ENCODE data around the gene CTIF. TPM values are rescaled to one million over a fixed set of nuclear protein-coding genes. Genes with fewer than 3 reads are reported as not detected.
A peak's percentile ranks its signal among the peaks of the same experiment; 100 is the strongest.

CTIF gene
- total RNA-seq = 100 to 1,000 TPM in 1 of 4 donors, 10 to 100 TPM in 3; 16.6 to 116 (median 34.5) TPM

DNA sequence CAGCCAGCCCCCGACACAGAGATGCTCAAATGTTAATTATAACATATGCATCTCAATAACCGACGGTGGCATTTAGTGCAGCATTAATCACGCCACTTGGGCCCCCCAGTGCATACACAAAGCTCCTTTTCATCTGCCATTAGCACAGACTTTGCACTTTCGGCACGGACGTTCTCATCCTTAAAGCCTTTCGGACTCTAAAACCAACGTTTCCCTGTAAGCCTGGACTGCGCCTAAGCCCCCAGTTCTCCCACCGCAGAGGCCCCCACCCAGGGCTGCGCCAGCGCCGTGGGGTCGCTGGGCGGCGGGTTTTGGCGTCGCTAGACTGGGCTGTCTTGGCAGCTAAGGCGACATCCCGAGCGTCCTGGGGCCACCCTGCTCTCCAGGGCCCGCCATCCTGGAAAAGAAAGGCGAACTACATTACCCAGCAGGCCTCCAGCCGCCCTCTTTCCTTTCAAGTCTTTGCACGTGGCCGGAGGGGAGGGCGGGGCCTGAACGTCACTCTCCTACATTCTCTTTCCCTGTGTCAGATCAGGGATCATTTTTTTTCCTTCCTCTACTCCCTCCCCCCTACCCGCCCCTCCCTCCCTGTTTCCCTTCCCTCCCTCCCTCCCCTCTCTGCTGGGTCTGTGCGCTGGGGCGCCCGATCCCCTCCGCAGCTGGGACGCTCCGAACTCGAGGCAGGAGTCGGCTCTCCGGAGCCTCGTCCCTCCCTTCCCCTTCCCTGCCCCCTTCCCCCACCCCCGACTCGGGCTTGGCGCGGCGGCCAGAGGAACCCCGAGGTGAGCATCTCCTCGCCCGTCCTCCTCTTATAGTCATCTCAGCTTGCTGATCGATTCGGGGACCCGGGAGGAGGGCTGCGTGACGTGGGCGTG is at the start of gene CTIF:
TSS of gene CTIF (plus strand) at position 501 of the 875 bp plus-strand sequence. CDS start 80,535 bp downstream, outside the sequence.
- Histone ChIP-seq H3K27me3 (no peaks in the 10 kb centered on the region), H3K4me3 (peak within 1 kb of the TSS; percentile 57 to 88 (median 82)), H3K27ac (peak within 1 kb of the TSS; percentile 71 to 85 (median 79)), H3K36me3 (no peaks in the 10 kb centered on the region), H3K4me1 (peaks cover 0 to 5% (median 0%) of the 10 kb centered on the region in 4 donors), H3K9me3 (no peaks in the 10 kb centered on the region)
- DNase-seq = peak; percentile 86 to 97 (median 95)
- TF ChIP-seq POLR2A (IDR thresholded peaks at IDR 0.05) = peak in 1 of 2 donors; percentile 16
- TF ChIP-seq, protein P1, sequence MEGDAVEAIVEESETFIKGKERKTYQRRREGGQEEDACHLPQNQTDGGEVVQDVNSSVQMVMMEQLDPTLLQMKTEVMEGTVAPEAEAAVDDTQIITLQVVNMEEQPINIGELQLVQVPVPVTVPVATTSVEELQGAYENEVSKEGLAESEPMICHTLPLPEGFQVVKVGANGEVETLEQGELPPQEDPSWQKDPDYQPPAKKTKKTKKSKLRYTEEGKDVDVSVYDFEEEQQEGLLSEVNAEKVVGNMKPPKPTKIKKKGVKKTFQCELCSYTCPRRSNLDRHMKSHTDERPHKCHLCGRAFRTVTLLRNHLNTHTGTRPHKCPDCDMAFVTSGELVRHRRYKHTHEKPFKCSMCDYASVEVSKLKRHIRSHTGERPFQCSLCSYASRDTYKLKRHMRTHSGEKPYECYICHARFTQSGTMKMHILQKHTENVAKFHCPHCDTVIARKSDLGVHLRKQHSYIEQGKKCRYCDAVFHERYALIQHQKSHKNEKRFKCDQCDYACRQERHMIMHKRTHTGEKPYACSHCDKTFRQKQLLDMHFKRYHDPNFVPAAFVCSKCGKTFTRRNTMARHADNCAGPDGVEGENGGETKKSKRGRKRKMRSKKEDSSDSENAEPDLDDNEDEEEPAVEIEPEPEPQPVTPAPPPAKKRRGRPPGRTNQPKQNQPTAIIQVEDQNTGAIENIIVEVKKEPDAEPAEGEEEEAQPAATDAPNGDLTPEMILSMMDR (IDR thresholded peaks at IDR 0.05) = no peak

DNA sequence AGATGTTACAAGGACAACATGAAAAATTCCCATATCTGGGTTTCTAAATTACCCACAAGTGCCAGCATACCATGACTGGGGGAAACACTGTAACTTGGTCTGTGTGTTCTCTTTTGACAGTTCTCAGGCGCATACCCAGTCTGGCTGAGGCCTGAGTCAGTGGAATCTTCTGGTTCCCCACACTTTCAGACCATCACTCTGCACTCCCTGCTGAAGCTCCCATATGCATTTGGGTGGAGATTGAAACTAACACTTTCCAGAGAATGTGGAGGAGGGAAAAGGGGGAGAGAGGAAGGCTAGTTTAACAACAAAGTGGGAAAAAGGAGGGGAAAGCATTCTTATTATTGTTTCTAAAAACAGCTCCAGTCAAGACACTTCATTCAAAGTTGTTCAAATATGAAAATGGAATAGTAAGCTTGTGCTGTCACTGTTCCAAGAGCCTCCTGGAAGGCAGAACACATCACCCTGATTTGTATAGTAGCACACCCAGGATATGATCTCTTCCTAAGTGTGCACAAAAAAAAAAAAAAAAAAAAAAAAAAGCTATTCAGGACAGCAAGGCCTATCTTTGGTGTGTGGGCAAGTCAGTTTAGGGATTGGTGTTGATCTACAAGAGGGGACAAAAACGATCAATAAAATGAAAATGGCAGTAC is 48.1 kb upstream of the CTIF start:
- Histone ChIP-seq H3K27me3 (no peaks in the 10 kb centered on the region), H3K9me3 (no peaks in the 10 kb centered on the region), H3K4me3 (no peak overlapping the region), H3K36me3 (no peaks in the 10 kb centered on the region), H3K27ac (no peak overlapping the region), H3K4me1 (peaks cover 0 to 8% (median 0%) of the 10 kb centered on the region in 4 donors)
- TF ChIP-seq POLR2A (IDR thresholded peaks at IDR 0.05) = no peak
- TF ChIP-seq, protein P1 (IDR thresholded peaks at IDR 0.05) = no peak
- DNase-seq = no peak

DNA sequence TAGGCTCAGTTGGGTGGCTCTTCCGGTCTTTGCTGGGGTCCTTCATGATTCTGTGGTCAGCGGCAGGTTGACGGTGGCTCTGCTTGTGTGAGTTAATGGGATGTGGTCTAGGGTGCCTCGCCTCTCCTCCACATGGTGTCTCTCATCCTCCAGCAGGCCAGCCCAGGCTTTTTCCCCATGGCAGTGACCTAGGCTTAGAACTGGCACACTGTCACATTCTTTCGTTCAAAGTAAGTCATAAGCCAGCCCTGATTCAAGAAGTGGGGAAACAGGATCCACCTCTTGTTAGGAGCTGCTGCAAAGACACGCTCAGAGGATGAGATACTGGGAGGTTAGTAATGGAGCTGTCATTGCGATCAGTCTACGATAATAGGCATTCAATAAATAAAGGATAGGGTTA is 46.0 kb upstream of the CTIF start:
- TF ChIP-seq, protein P1 (IDR thresholded peaks at IDR 0.05) = no peak
- TF ChIP-seq POLR2A (IDR thresholded peaks at IDR 0.05) = no peak
- DNase-seq = no peak
- Histone ChIP-seq H3K4me1 (peaks cover 0 to 8% (median 0%) of the 10 kb centered on the region in 4 donors), H3K9me3 (no peaks in the 10 kb centered on the region), H3K36me3 (no peaks in the 10 kb centered on the region), H3K27me3 (no peaks in the 10 kb centered on the region), H3K4me3 (no peak overlapping the region), H3K27ac (no peak overlapping the region)

DNA sequence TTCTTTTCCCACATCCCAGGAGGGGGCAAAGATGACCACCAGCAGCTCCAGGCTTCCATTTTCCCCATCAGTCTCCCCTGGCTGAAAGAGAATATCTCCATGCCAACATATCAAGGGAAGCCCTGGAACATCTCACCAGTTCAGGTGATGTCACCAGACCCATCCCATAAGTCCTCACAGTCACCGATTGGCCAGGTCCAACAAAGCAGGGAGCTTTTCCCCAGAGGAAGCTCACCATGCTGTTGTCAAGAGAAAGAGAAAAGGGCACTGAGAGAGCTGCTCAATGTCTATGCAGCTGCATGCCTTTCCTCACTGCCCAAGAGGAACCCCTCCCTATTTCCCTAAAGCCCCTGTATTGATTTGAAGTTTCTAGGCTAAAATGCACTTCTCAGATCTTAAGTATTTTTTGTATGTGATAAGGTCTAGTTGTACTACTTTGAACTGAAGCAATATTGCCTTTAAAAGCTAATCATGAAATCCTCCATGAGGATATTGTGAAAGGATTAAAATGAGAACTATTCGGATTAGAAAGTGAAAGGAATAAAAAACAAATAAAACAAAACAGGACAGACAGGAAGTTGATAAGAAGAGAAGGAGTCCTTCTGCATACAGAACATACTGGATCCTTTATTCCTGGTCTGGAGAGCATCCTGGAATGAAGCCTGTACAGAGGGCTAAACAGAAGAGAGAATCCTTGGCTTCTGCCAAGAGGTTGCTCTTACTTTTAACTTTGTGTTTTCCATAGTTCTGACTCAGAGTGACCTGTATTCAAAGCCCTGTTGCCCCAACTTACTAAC is 45.2 kb upstream of the CTIF start:
- H3K27me3 ChIP-seq = no peaks in the 10 kb centered on the region
- H3K4me1 ChIP-seq = peaks cover 0 to 8% (median 0%) of the 10 kb centered on the region in 4 donors
- no peak overlapping the region for H3K27ac ChIP-seq
- no peak for TF ChIP-seq POLR2A (IDR thresholded peaks at IDR 0.05)
- TF ChIP-seq, protein P1 (IDR thresholded peaks at IDR 0.05) = no peak
- no peak overlapping the region for H3K4me3 ChIP-seq
- DNase-seq = no peak
- no peaks in the 10 kb centered on the region for H3K9me3 ChIP-seq
- no peaks in the 10 kb centered on the region for H3K36me3 ChIP-seq

DNA sequence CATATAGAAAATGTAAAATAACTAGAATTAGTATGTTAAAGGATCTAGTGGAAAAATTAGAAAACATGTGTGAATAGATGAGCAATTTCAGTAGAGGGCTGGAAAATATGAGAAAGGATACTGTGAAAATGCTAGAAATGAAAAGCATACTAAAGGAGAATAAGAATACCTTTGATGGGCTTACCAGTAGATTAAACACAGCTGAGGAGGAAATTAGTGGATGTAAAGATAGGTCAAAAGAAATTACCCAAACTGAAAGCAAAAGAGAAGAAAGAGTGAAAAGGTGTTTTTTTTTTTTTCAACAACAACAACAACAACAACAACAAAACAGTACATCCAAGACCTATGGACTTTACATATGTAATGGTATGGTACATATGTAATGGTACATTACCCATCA is 41.0 kb upstream of the CTIF start:
- Histone ChIP-seq H3K4me1 (peaks cover 0 to 8% (median 0%) of the 10 kb centered on the region in 4 donors), H3K27me3 (no peaks in the 10 kb centered on the region), H3K4me3 (no peak overlapping the region), H3K9me3 (no peaks in the 10 kb centered on the region), H3K27ac (no peak overlapping the region), H3K36me3 (no peaks in the 10 kb centered on the region)
- no peak for TF ChIP-seq POLR2A (IDR thresholded peaks at IDR 0.05)
- TF ChIP-seq, protein P1 (IDR thresholded peaks at IDR 0.05) = no peak
- DNase-seq = no peak
